Large intestine (tissue), 3 donors: Measurements from ENCODE around the gene TMEM151B. TPM values are rescaled to one million over a fixed set of nuclear protein-coding genes. Genes with fewer than 3 reads are reported as not detected.

ENCODE experiments used
- DNase-seq, 2 donors: peaks; one replicate each; pipeline versions ENCODE4 v3.0.0 to v3.0.0-alpha.2; 2013
- H3K27ac ChIP-seq: one replicate; pipeline ENCODE4 v1.5.1; 2013; ENCODE audit warnings: low read length
- H3K27me3 ChIP-seq: 2 replicates; pipeline ENCODE4 v1.6.1; 2013; ENCODE audit warnings: low read length; ENCODE audit not compliant: control insufficient read depth, insufficient read depth
- H3K36me3 ChIP-seq: 2 replicates; pipeline ENCODE4 v1.6.1; 2013; ENCODE audit warnings: low read length; ENCODE audit not compliant: control insufficient read depth, insufficient read depth
- H3K4me1 ChIP-seq: one replicate; pipeline ENCODE4 v1.6.1; 2013; ENCODE audit warnings: low read length; ENCODE audit not compliant: control insufficient read depth, insufficient read depth
- H3K4me3 ChIP-seq: one replicate; pipeline ENCODE4 v1.5.1; 2013; ENCODE audit warnings: low read length
- H3K9me3 ChIP-seq: one replicate; pipeline ENCODE4 v1.6.1; 2013; ENCODE audit warnings: mild to moderate bottlenecking, low read depth, low read length, moderate library complexity; ENCODE audit not compliant: control insufficient read depth
- WGBS: methylation state at CpG from one replicate; pipeline ENCODE4 v1.1.5; 2013; ENCODE audit warnings: low lambda C conversion rate; ENCODE audit not compliant: insufficient coverage; 5-methylcytosine and 5-hydroxymethylcytosine counted together
- polyA plus RNA-seq: library from polyadenylated mRNA; unstranded; fragments of 120-200 nt; gene quantifications from one replicate; pipeline ENCODE4 v1.2.1, GENCODE V29; 2013

Gene TMEM151B
- polyA plus RNA-seq, 1 donor, result 3.2 TPM

DNA sequence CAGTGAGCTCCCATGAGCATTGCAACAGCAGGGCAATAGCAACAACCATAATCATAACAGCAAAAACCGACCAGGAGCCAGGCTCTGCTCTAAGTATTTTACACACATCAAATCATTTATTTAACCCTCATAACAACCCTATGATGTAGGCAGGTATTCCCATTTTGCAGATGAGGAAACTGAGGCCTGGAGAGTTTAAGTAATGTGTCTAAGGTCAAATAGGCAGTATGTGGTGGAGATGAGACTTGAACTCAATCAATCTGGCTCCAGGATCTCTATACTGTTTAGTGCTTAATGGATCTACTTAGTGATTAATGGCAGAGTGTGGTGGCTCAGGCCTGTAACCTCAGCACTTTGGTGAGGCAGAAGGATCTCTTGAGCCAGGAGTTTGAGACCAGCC lies 3.4 kb downstream of the TMEM151B start:
- Histone ChIP-seq H3K4me1 (peaks cover 5% of the 10 kb centered on the region), H3K36me3 (no peaks in the 10 kb centered on the region), H3K27me3 (peaks cover 89% of the 10 kb centered on the region), H3K4me3 (no peak overlapping the region), H3K9me3 (peaks cover 9% of the 10 kb centered on the region), H3K27ac (no peak overlapping the region)
- DNase-seq, result no peak
- no CpG with 5 or more reads among the region's 1 CpG for WGBS

DNA sequence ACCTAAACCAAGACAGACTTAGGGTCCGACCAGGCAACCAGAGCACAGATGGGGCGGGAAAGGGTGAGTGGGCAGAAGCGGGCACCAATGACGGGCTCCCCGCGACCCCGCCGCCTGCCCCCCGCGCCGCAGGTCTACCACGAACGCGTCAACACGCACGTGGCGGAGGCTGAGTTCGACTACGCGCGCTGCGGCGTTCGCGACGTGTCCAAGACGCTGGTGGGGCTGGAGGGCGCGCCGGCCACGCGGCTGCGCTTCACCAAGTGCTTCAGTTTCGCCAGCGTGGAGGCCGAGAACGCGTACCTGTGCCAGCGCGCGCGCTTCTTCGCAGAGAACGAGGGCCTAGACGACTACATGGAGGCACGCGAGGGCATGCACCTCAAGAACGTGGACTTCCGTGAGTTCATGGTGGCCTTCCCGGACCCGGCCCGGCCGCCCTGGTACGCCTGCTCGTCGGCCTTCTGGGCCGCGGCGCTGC lies 5.1 kb downstream of the TMEM151B start:
- DNase-seq, result no peak
- H3K4me3 ChIP-seq, result no peak overlapping the region
- no peaks in the 10 kb centered on the region for H3K36me3 ChIP-seq
- WGBS, result no CpG with 5 or more reads among the region's 59 CpGs
- no peak overlapping the region for H3K27ac ChIP-seq
- H3K27me3 ChIP-seq, result peaks cover 89% of the 10 kb centered on the region
- peaks cover 5% of the 10 kb centered on the region for H3K4me1 ChIP-seq
- H3K9me3 ChIP-seq, result peaks cover 9% of the 10 kb centered on the region

DNA sequence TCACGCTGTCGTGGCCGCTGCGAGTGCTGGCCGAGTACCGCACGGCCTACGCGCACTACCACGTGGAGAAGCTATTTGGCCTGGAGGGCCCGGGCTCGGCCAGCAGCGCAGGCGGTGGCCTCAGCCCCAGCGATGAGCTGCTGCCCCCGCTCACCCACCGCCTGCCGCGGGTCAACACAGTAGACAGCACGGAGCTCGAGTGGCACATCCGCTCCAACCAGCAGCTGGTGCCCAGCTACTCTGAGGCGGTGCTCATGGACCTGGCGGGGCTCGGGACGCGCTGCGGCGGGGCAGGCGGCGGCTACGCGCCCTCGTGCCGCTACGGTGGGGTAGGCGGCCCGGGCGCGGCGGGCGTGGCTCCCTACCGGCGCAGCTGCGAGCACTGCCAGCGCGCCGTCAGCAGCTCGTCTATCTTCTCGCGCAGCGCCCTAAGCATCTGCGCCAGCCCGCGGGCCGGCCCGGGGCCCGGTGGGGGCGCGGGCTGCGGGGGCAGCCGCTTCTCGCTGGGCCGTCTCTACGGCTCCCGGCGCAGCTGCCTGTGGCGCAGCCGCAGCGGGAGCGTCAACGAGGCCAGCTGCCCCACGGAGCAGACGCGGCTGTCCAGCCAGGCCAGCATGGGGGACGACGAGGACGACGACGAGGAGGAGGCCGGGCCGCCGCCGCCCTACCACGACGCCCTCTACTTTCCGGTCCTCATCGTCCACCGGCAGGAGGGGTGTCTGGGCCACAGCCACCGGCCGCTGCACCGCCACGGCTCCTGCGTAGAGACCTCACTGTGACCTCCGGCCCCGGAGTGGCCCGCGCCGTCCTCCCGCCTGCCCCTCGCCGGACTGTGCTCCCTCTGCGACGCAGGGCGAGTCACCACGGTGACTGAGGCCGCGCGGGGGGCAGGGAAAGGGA lies 5.7 kb downstream of the TMEM151B start:
- Histone ChIP-seq H3K9me3 (peaks cover 9% of the 10 kb centered on the region), H3K27ac (no peak overlapping the region), H3K36me3 (no peaks in the 10 kb centered on the region), H3K27me3 (peaks cover 93% of the 10 kb centered on the region), H3K4me3 (no peak overlapping the region), H3K4me1 (peaks cover 5% of the 10 kb centered on the region)
- no CpG with 5 or more reads among the region's 109 CpGs for WGBS
- DNase-seq, result peak in 1 of 2 donors; percentile 49

DNA sequence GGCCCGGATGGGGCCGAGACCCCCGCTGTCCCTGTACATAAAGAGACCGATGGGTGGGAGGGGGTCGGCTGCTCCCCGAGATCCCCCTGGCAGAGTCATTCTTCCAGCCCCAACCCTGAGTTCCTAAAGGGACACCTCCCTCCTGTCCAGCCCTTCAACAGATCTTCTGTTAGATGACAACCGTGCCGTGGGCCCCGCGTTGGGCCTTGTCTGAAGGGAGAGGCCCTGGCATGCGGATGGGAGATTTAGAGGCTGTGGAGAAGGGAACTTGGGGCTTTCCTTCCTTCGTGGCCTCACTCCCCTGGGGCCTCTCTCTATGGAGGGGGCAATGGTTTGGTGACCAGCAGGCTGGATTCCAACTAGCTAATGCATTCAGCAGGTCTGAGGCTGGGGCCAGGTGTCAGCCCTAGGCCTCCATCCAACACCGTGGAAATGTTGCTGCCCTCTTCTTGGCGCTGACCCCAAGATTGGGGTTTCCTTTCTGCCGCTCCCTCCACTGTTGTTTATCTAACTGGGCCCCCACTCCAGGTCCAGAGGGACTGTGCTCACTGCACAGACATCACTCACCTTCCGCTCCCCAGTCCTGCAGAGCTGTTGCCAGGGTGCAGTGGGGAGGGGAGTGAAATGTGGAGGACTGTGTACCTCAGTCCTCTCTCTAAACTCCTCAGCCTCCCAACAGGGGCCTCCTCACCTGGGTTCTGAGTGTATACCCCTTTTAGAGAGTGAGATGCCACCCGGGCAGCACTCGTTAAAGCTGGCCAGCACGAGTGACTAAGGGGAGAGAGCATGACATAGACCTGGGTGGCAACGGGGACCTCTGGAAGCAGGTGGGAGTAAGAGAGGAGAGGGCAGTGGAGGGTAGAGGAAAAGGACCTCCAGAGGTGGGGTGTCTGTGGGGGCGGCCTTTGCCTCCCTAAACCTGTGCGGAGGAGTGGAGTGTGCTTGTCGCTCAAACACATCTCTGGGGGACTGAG lies 6.7 kb downstream of the TMEM151B start:
- H3K27ac ChIP-seq, result no peak overlapping the region
- peaks cover 9% of the 10 kb centered on the region for H3K9me3 ChIP-seq
- no peaks in the 10 kb centered on the region for H3K36me3 ChIP-seq
- WGBS, result no CpG with 5 or more reads among the region's 23 CpGs
- no peak for DNase-seq
- H3K4me1 ChIP-seq, result peaks cover 5% of the 10 kb centered on the region
- peaks cover 85% of the 10 kb centered on the region for H3K27me3 ChIP-seq
- H3K4me3 ChIP-seq, result no peak overlapping the region

DNA sequence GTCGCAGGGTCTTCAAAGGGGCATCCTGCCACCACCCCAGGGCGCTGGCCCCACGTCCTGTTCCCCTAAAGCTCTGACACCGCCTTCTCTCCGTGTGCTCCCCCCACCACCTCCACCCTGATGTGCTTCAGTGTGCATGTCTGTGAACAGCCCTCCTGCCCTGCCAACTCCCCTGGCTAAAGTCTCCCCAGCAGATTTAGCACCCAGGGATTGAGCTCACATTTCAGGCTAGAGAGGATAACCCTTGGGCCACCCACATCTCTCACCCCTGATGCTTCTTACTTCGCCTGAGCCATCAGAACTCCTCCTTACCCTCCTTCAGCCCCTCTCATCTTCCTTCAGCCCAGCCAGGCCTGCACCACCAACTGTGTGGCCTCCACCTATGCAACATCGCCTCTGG lies 7.5 kb downstream of the TMEM151B start:
- Histone ChIP-seq H3K9me3 (peaks cover 9% of the 10 kb centered on the region), H3K4me3 (no peak overlapping the region), H3K36me3 (no peaks in the 10 kb centered on the region), H3K4me1 (peaks cover 5% of the 10 kb centered on the region), H3K27ac (no peak overlapping the region), H3K27me3 (peaks cover 83% of the 10 kb centered on the region)
- DNase-seq, result no peak
- no CpG with 5 or more reads among the region's 7 CpGs for WGBS

DNA sequence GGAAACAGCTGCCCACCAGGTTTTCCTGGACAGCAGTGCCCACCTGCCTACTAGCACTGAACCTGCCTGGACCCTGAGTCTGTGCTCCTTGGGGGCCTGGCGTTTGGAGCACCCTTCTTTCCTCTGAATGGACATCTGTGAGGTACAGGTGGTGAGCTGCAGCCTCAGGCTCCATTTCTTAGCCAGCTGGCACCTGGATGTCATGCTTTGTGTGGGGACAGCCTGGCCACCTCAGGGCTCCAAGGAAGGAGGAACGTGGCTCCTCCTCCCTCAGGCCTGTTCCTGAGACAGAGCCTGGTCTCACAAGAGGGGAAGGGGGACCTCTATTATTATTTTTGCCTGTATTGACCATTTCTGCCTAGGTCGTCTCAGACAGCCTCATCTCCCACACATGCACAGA lies 8.1 kb downstream of the TMEM151B start:
- Histone ChIP-seq H3K27me3 (peaks cover 80% of the 10 kb centered on the region), H3K4me3 (no peak overlapping the region), H3K36me3 (no peaks in the 10 kb centered on the region), H3K4me1 (peaks cover 5% of the 10 kb centered on the region), H3K27ac (no peak overlapping the region), H3K9me3 (peaks cover 9% of the 10 kb centered on the region)
- no peak for DNase-seq
- WGBS, result no CpG with 5 or more reads among the region's 3 CpGs

DNA sequence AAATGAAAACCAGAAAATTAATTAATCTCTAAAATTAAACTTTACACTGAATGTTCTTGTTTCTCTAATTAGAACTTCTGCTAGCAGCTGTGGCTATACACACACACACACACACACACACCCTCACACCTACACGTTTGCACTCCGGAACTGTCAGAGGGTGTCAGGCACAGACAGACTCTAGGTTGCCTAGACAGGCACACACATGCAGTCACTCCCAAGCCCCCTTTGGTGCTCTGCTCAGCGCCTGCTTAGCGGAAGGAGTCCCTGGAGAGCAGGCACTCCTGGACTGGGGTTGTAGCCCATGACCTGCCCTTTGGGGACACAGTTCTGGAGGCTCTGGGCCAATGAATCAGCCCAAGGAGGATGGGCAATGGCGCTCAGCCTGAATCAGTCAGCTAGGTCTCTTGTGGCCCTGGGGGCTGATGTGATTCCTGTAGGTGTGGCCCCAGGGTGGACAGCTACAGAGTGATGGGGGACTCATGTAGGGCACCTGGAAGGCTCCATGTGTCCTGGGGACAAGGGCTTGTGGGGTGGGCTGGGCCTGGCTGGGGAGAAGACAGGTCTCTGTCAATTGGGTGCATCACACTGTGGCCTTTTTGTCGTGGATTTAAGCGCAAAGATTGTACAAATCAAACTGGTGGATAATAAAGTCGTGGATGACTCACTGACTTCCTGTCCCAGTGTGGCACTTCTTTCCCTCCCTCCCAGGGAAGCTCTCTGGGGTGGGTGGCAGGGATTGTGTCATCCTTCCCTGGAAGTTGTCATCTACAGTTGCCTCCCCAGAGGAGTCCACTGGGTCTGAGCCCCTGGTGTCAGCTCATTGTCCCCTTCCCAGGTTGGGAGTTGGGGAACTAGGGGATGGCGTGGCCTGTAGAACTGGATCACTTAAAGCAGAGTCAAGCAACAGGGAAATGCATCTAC lies 8.8 kb downstream of the TMEM151B start:
- no CpG with 5 or more reads among the region's 9 CpGs for WGBS
- H3K27me3 ChIP-seq, result peaks cover 77% of the 10 kb centered on the region
- no peak overlapping the region for H3K4me3 ChIP-seq
- no peaks in the 10 kb centered on the region for H3K36me3 ChIP-seq
- peaks cover 5% of the 10 kb centered on the region for H3K4me1 ChIP-seq
- no peak for DNase-seq
- H3K9me3 ChIP-seq, result peaks cover 9% of the 10 kb centered on the region
- no peak overlapping the region for H3K27ac ChIP-seq

DNA sequence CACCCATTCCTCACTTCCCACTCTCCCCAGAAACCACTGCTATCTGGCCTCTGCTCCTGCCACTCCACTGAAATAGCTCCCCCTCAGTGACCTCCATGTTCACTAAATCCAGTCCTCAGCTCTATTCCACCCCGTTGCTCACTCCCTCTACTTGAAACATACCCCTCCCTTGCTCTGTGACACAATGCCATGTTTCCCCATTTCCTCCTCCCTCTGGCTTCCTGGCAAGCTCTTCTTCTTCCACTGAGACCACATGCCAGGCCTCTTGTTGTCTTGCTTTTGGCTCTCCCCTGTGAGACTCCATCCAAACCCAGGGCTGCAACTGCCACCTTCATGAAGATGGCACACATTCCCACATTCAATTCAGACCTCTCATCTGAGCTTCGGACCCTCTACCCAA lies 13.9 kb downstream of the TMEM151B start:
- Histone ChIP-seq H3K9me3 (no peaks in the 10 kb centered on the region), H3K4me3 (no peak overlapping the region), H3K27ac (no peak overlapping the region), H3K4me1 (no peaks in the 10 kb centered on the region), H3K36me3 (no peaks in the 10 kb centered on the region), H3K27me3 (peaks cover 47% of the 10 kb centered on the region)
- WGBS, result 83% methylated on average over 1 of the region's 2 CpGs
- DNase-seq, result no peak

DNA sequence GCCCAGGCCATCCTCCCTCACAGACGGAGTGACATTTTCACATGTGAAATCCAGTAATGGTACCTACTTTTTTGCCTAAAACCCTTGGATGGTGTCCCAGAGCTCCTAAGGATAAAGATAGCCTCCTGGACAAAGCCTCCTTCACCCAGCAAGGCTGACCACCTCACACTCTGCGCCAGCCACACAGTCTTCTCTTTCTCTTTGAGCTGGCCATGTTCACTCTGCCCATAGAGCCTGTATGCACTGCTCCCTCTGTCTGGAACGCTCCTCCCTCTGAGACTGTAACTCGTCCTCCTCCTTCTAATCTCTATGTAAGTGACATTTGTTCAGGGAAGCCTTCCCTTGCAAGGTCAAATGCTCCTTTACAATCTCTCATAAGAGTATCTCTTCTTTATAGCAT lies 14.6 kb downstream of the TMEM151B start:
- Histone ChIP-seq H3K36me3 (no peaks in the 10 kb centered on the region), H3K27ac (no peak overlapping the region), H3K4me1 (no peaks in the 10 kb centered on the region), H3K9me3 (no peaks in the 10 kb centered on the region), H3K4me3 (no peak overlapping the region), H3K27me3 (peaks cover 46% of the 10 kb centered on the region)
- no peak for DNase-seq
- no CpG with 5 or more reads among the region's 4 CpGs for whole genome bisulfite sequencing
